Ovary (tissue), 9 donors: ENCODE data around the gene RBBP4. TPM values are rescaled to one million over a fixed set of nuclear protein-coding genes. Genes with fewer than 3 reads are reported as not detected.
"Not testable (repeated sequence)": the region's sequence is repeated elsewhere in the genome, so short reads cannot be mapped to it uniquely, and the experiment has no call there.

Experiments used
- DNase-seq, 5 donors: peaks; one replicate each; pipeline ENCODE4 v3.0.0-alpha.2; 2019 to 2020
- H3K27ac ChIP-seq, 2 donors: fragments of 200-600 bp; one replicate each; pipeline versions ENCODE4 v1.5.1 to v1.8.0; 2019 to 2022
- H3K27me3 ChIP-seq: fragments of 200-600 bp; one replicate; pipeline ENCODE4 v1.8.0; 2022
- H3K36me3 ChIP-seq: fragments of 200-600 bp; sonication (generic); one replicate; pipeline ENCODE4 v1.5.1; 2019
- H3K4me1 ChIP-seq: one replicate; pipeline ENCODE4 v1.8.1; 2013; ENCODE audit warnings: mild to moderate bottlenecking, moderate library complexity; ENCODE audit not compliant: insufficient read depth
- H3K4me3 ChIP-seq: fragments of 200-600 bp; sonication (generic); one replicate; pipeline ENCODE4 v1.5.1; 2017
- H3K9me3 ChIP-seq, 2 donors: fragments of 200-600 bp in 1 of 2; sonication (generic) in 1 of 2; one replicate each; pipeline versions ENCODE4 v1.5.1 to v1.8.1; 2013 to 2019; ENCODE audit warnings: mild to moderate bottlenecking in 1 of 2, moderate library complexity in 1 of 2
- CTCF ChIP-seq, 3 donors: fragments of 450-650 bp in 2 of 3; fragments of 200-600 bp in 1 of 3; IDR thresholded peaks; one replicate each; pipeline versions ENCODE4 v1.5.1 to v1.8.0; 2016 to 2022; ENCODE audit warnings: antibody characterized with exemption in 3 of 3, mild to moderate bottlenecking in 1 of 3
- EP300 ChIP-seq: sonication (generic); formaldehyde crosslinking; IDR thresholded peaks from one replicate; pipeline ENCODE4 v1.6.1; 2017; ENCODE audit warnings: antibody characterized with exemption
- POLR2A ChIP-seq: fragments of 450-650 bp; IDR thresholded peaks from one replicate; pipeline ENCODE4 v1.6.1; 2017; ENCODE audit warnings: antibody characterized with exemption, mild to moderate bottlenecking, moderate library complexity
- WGBS, 3 donors: extraction: QIAGEN DNeasy Blood & Tissue Kit in 1 of 3; methylation state at CpG; one replicate each; pipeline versions ENCODE4 v1.1.5 to v1.1.7; 2013 to 2017; 5-methylcytosine and 5-hydroxymethylcytosine counted together
- intact Hi-C, 4 donors: fragments of 100-400 bp; cut with DNase I; formaldehyde crosslinking; loops; one replicate each; pipeline versions ENCODE4 v1.11.0 to v1.15.1; 2022 to 2023
- polyA plus RNA-seq, 2 donors: library from polyadenylated mRNA; stranded (reverse); fragments of 200-250 nt in 1 of 2; fragments of 350-450 nt in 1 of 2; fragmentation: Illumina TruSeq in 1 of 2; extraction: RNeasy Lipid Tissue Mini Kit (QIAGEN cat#74804) in 1 of 2; gene quantifications; one replicate each; pipeline ENCODE4 v1.2.3, GENCODE V29; 2013 to 2014
- total RNA-seq, 7 donors: library from RNA; depleted of rRNA in 2 of 7; stranded (reverse); fragments of >200 nt in 2 of 7; fragmentation: NEBNext Ultra II Directional in 3 of 7; extraction: Animal tissue kit (Norgen Biotek cat#: 25700) in 3 of 7; gene quantifications; one replicate each; pipeline versions ENCODE4 v1.1.0 to v1.2.4, GENCODE V29; 2016 to 2023
- donor health status: DM: no; HTN: no; CAD: no; lungs with moderate emphysema.
- donor health status: DM: no; HTN: no; CAD: no.
- donor health status: Bipolar disorder and iron deficiency.
- donor health status: DM: yes; HTN: yes; CAD: no.
- donor health status: DM: no; HTN: no; CAD: no.
- donor health status: DM: yes; HTN: yes; CAD: no.

The RBBP4 gene
- total and polyA plus RNA-seq, 9 donors = 78.2 to 223 (median 165) TPM

GRCh38 chr1:32705516-32705915 lies 54.5 kb downstream of the RBBP4 start:
- intact Hi-C loops = loop anchor here in 1 of 4 donors (10.0 kb wide), 1 partner anchor 51 kb away; the partner anchor contains the start of genes RBBP4 and ZBTB8OS

DNA sequence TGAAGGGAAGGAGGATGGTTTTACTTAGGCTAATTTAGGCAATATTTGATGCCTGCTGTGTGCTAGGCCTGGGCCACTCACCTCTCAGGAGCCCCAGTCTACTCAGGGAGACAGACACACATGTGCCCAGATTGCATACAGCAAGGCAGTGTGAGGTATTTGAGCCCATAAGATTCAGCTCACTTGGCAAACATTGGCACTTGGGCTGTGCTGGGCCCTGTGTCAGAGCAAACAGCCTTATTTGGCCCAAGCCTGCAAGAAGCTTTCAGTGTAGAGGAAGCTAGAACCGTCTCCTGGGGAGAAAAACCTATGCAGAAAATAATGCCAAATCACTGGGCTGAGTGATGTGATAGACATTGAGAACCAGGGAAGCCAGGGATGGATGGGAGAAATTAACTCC lies 55.5 kb downstream of the RBBP4 start:
- TF ChIP-seq EP300 = no peak
- no peak for TF ChIP-seq POLR2A
- TF ChIP-seq CTCF (IDR thresholded peaks at IDR 0.05) = no peak
- intact Hi-C loops = loop anchor here in 1 of 4 donors (10.0 kb wide), 1 partner anchor 52 kb away; the partner anchor contains the start of genes RBBP4 and ZBTB8OS
- Histone ChIP-seq H3K27ac (no peak overlapping the region), H3K4me3 (no peak overlapping the region), H3K9me3 (no peaks in the 10 kb centered on the region), H3K36me3 (no peaks in the 10 kb centered on the region), H3K4me1 (peaks cover 10% of the 10 kb centered on the region), H3K27me3 (no peaks in the 10 kb centered on the region)
- 46 to 60% (median 50%) methylated on average over 1 of the region's 1 CpG for WGBS, 3 donors
- no peak for DNase-seq

More at GRCh38 chr1:32705516-32705915, 54.5 kb downstream of the RBBP4 start:
- peaks cover 14% of the 10 kb centered on the region for H3K4me1 ChIP-seq
- whole genome bisulfite sequencing, 3 donors = 92 to 95% (median 94%) methylated on average over 7 of the region's 7 CpGs
- no peaks in the 10 kb centered on the region for H3K36me3 ChIP-seq
- no peaks in the 10 kb centered on the region for H3K27me3 ChIP-seq
- DNase-seq = no peak
- no peak overlapping the region for H3K27ac ChIP-seq
- no peaks in the 10 kb centered on the region for H3K9me3 ChIP-seq
- TF ChIP-seq CTCF (IDR thresholded peaks at IDR 0.05) (no peak), EP300 (no peak)
- H3K4me3 ChIP-seq = no peak overlapping the region

- Histone ChIP-seq H3K36me3 (no peaks in the 10 kb centered on the region), H3K27ac (no peak overlapping the region), H3K9me3 (no peaks in the 10 kb centered on the region), H3K27me3 (no peaks in the 10 kb centered on the region), H3K4me1 (no peaks in the 10 kb centered on the region), H3K4me3 (no peak overlapping the region)
- DNase-seq = no peak
- intact Hi-C loops = loop anchor here in 1 of 4 donors (10.0 kb wide), 1 partner anchor 54 kb away; the partner anchor contains the start of genes RBBP4 and ZBTB8OS
- WGBS, 3 donors = 60 to 70% (median 64%) methylated on average over 2 of the region's 2 CpGs
- TF ChIP-seq POLR2A = no peak
- no peak for TF ChIP-seq EP300
- TF ChIP-seq CTCF (IDR thresholded peaks at IDR 0.05) = no peak
These were observed 58.1 kb downstream of the RBBP4 start for GRCh38 chr1:32709075-32709474.

GRCh38 chr1:32709476-32709875 lies 58.5 kb downstream of the RBBP4 start:
- Histone ChIP-seq H3K27ac (no peak overlapping the region), H3K9me3 (no peaks in the 10 kb centered on the region), H3K27me3 (no peaks in the 10 kb centered on the region), H3K36me3 (no peaks in the 10 kb centered on the region), H3K4me1 (no peaks in the 10 kb centered on the region), H3K4me3 (no peak overlapping the region)
- no peak for DNase-seq
- 66 to 70% (median 67%) methylated on average over 5 of the region's 5 CpGs for WGBS, 3 donors
- TF ChIP-seq CTCF (IDR thresholded peaks at IDR 0.05) = no peak
- TF ChIP-seq EP300 = no peak
- no peak for TF ChIP-seq POLR2A
- intact Hi-C loops = loop anchor here in 1 of 4 donors (10.0 kb wide), 1 partner anchor 55 kb away; the partner anchor contains the start of genes RBBP4 and ZBTB8OS

GRCh38 chr1:32711221-32711620 lies 60.2 kb downstream of the RBBP4 start:
- intact Hi-C loops = loop anchor here (5.0 kb wide), 2 partner anchors 61 to 161 kb away; partner anchors contain the start of gene FNDC5 (in 1 of the 4)
- WGBS, 3 donors = 80 to 81% (median 80%) methylated on average over 4 of the region's 4 CpGs
- DNase-seq = not testable (repeated sequence)

More at GRCh38 chr1:32711221-32711620, 60.2 kb downstream of the RBBP4 start:
- not testable (repeated sequence) for H3K36me3 ChIP-seq, H3K27me3 ChIP-seq, H3K9me3 ChIP-seq, H3K27ac ChIP-seq, H3K4me3 ChIP-seq, H3K4me1 ChIP-seq
